Thoracic aorta (tissue), 2 donors: ENCODE data around the gene CLCNKB. TPM values are rescaled to one million over a fixed set of nuclear protein-coding genes. Genes with fewer than 3 reads are reported as not detected.

Experiments
- ATAC-seq: fragments of 150-250 bp; one replicate; pipeline ENCODE4 v1.8.0; 2017; ENCODE audit warnings: low read depth; ENCODE audit not compliant: insufficient number of reproducible peaks, low FRiP score
- DNase-seq: peaks from one replicate; pipeline ENCODE4 v3.0.0-alpha.2; 2020; ENCODE audit warnings: low spot score
- H3K27ac ChIP-seq, 2 donors: fragments of 200-600 bp; sonication (generic); 1 replicate in 1 of 2; 2 replicates in 1 of 2; pipeline ENCODE4 v1.5.1; 2016; ENCODE audit warnings: mild to moderate bottlenecking in 2 of 2, moderate library complexity in 2 of 2
- H3K27me3 ChIP-seq: fragments of 200-600 bp; sonication (generic); replicated peaks from 2 replicates; pipeline ENCODE4 v1.6.0; 2016; ENCODE audit warnings: mild to moderate bottlenecking; ENCODE audit not compliant: insufficient read depth
- H3K36me3 ChIP-seq: fragments of 200-600 bp; sonication (generic); one replicate; pipeline ENCODE4 v1.5.1; 2016
- H3K4me1 ChIP-seq, 2 donors: fragments of 200-600 bp; sonication (generic); 1 replicate in 1 of 2; 2 replicates in 1 of 2; pipeline versions ENCODE4 v1.5.1 to v1.6.0; 2016; ENCODE audit warnings: low read depth in 2 of 2, mild to moderate bottlenecking in 1 of 2; ENCODE audit not compliant: control insufficient read depth in 1 of 2
- H3K4me3 ChIP-seq: fragments of 200-600 bp; sonication (generic); 2 replicates; pipeline ENCODE4 v1.5.1; 2016; ENCODE audit warnings: mild to moderate bottlenecking
- H3K9me3 ChIP-seq: fragments of 200-600 bp; sonication (generic); 2 replicates; pipeline ENCODE4 v1.5.1; 2016
- CTCF ChIP-seq: fragments of 200-600 bp; sonication (generic); IDR thresholded peaks from one replicate; pipeline ENCODE4 v1.5.1; 2019; ENCODE audit warnings: antibody characterized with exemption
- total RNA-seq, 2 donors: library from RNA; depleted of rRNA; stranded (reverse); fragments of >200 nt; gene quantifications; one replicate each; pipeline versions ENCODE4 v1.1.0 to v1.2.3, GENCODE V29; 2016

Gene CLCNKB
- total RNA-seq, 2 donors from 2014 or later = not detected

DNA sequence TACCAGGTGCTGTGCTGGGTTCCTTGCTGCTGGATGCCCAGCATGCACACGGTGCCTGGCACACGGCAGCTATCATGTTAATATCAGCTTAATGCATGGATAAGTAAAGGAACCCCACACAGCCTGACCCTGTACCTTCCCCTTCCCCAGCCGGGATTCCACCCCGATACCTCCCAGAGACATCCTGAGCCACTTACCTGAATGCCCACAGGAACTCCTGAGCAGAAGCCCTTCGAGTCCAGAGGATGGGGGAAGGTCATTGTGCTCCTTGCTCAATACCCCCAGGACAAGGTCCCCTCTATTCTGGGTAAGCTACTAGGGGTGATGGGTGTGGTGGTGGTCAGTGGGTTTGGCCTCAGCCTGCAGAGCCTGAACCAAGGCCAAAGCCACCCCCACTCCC lies 28.5 kb downstream of the CLCNKB start:
- H3K4me1 ChIP-seq = peaks cover 10 to 49% of the 10 kb centered on the region in 2 donors
- no peak for DNase-seq
- no peak for TF ChIP-seq CTCF
- no peaks in the 10 kb centered on the region for H3K9me3 ChIP-seq
- no peaks in the 10 kb centered on the region for H3K27me3 ChIP-seq
- H3K4me3 ChIP-seq = no peak overlapping the region
- no peaks in the 10 kb centered on the region for H3K36me3 ChIP-seq
- H3K27ac ChIP-seq = no peak overlapping the region
- ATAC-seq = no peak

DNA sequence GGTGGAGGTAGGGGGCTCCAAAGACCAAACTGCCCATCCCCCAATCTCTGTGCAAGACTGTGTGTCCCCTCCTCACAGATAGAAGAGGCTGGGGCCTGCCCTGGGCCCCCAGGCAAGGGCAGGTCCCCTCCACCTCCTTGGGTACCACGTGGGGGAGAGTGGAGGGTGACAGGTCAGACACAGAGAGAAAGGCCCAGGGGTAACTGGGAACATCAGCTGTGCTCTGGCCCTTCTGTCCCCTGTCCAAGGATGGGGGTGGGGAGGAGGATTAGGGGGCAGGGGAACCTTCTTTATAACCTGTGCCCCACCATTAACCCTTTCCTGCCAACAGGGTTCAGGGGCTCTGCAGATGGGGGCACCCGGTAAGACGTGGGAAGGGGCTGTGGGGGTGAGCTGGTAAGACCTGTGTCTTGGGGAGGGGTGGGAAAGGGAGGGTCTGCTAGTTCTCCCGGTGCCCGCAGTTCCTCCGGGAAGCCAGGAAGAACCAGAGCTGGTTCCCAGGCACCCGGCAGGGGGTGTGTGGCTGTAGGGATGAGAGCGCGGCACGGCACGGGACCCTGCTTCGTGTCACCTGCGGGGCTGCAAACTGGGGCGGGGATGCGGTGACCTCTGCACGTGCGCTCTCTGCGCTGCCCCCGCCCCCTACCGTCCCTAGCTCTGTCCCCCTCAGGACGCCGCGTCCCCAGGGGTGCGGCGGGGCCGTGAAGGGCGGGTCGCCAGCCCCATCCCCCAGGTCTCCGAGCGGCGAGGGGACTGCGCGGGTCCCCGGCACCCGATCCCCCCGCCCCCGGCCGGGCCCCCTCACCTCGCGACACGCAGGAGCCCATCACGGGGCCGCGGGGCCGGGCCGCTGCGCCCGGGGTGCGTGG lies 29.3 kb downstream of the CLCNKB start:
- no peaks in the 10 kb centered on the region for H3K9me3 ChIP-seq
- TF ChIP-seq CTCF = no peak
- DNase-seq = no peak
- no peak overlapping the region for H3K27ac ChIP-seq
- H3K36me3 ChIP-seq = no peaks in the 10 kb centered on the region
- peaks cover 10 to 45% of the 10 kb centered on the region in 2 donors for H3K4me1 ChIP-seq
- peak overlapping the region; percentile 65 for H3K4me3 ChIP-seq
- no peaks in the 10 kb centered on the region for H3K27me3 ChIP-seq
- ATAC-seq = no peak

GRCh38 chr1:16073490-16074119 lies 30.0 kb downstream of the CLCNKB start, which contains the start of gene FAM131C:
TSS of gene FAM131C (minus strand) at chr1:16073651. CDS start at chr1:16073442, 209 bp downstream.
- H3K9me3 ChIP-seq = no peaks in the 10 kb centered on the region
- H3K27ac ChIP-seq = no peak within 1 kb of the TSS
- no peaks in the 10 kb centered on the region for H3K36me3 ChIP-seq
- peak; percentile 14 for TF ChIP-seq CTCF
- H3K4me3 ChIP-seq = peak within 1 kb of the TSS; percentile 65
- ATAC-seq (no peak), DNase-seq (no peak)
- H3K27me3 ChIP-seq = no peaks in the 10 kb centered on the region
- peaks cover 6 to 38% of the 10 kb centered on the region in 2 donors for H3K4me1 ChIP-seq

DNA sequence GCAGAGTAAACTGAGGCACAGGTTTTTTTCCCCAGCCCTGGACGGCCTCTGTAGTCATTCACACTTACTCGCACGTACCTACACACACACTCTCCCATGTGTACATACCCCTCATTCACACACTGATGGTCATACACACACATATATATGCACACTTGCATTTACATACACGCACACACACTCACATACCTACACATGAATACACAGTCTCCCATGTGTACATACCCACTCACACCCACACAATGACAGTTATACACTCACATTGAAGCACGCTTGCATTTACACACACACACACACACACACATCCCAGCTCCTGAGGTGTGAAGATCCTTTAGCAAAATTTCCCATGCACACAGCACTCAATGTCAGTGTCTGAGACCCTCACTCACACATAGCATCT lies 30.6 kb downstream of the CLCNKB start:
- no peak for TF ChIP-seq CTCF
- Histone ChIP-seq H3K4me3 (no peak overlapping the region), H3K4me1 (peaks cover 6 to 41% of the 10 kb centered on the region in 2 donors), H3K27me3 (no peaks in the 10 kb centered on the region), H3K27ac (no peak overlapping the region), H3K36me3 (no peaks in the 10 kb centered on the region), H3K9me3 (no peaks in the 10 kb centered on the region)
- ATAC-seq (no peak), DNase-seq (no peak)

- peak; percentile 47 for DNase-seq
- peaks cover 6 to 42% of the 10 kb centered on the region in 2 donors for H3K4me1 ChIP-seq
- no peaks in the 10 kb centered on the region for H3K9me3 ChIP-seq
- H3K36me3 ChIP-seq = no peaks in the 10 kb centered on the region
- no peak for ATAC-seq
- no peak overlapping the region for H3K4me3 ChIP-seq
- H3K27me3 ChIP-seq = no peaks in the 10 kb centered on the region
- no peak for TF ChIP-seq CTCF
- H3K27ac ChIP-seq = no peak overlapping the region
Measured at GRCh38 chr1:16075337-16076030, 31.9 kb downstream of the CLCNKB start.
